ENCODE measurements around the gene HINT2.

GRCh38 chr9:35852876-35853865, 38.3 kb upstream of the HINT2 start:
- TF ChIP-seq CTCF (IDR thresholded peaks at IDR 0.05) (no peak), POLR2A (IDR thresholded peaks at IDR 0.05) (no peak), POLR2AphosphoS5 (IDR thresholded peaks at IDR 0.05) (no peak)
